Measurements from ENCODE around the gene TOR1AIP2. TPM values are rescaled to one million over a fixed set of nuclear protein-coding genes. Genes with fewer than 3 reads are reported as not detected.
"Not testable (repeated sequence)": the region's sequence is repeated elsewhere in the genome, so short reads cannot be mapped to it uniquely, and the experiment has no call there.

Gene TOR1AIP2
- total RNA-seq, 1 donor from 2014 or later, result 71.1 TPM

GRCh38 chr1:179840107-179840506 lies 37.5 kb downstream of the TOR1AIP2 start:
- no peaks in the 10 kb centered on the region for H3K9me3 Mint-ChIP-seq (ENCODE audit: unreplicated experiment)
- DNase-seq (ENCODE audit: low spot score), result no peak
- H3K36me3 Mint-ChIP-seq (ENCODE audit: low read depth, unreplicated experiment), result no peaks in the 10 kb centered on the region
- H3K4me1 Mint-ChIP-seq (ENCODE audit: unreplicated experiment), result no peaks in the 10 kb centered on the region
- no peaks in the 10 kb centered on the region for H3K27me3 Mint-ChIP-seq (ENCODE audit: unreplicated experiment)
- TF ChIP-seq, protein P1, sequence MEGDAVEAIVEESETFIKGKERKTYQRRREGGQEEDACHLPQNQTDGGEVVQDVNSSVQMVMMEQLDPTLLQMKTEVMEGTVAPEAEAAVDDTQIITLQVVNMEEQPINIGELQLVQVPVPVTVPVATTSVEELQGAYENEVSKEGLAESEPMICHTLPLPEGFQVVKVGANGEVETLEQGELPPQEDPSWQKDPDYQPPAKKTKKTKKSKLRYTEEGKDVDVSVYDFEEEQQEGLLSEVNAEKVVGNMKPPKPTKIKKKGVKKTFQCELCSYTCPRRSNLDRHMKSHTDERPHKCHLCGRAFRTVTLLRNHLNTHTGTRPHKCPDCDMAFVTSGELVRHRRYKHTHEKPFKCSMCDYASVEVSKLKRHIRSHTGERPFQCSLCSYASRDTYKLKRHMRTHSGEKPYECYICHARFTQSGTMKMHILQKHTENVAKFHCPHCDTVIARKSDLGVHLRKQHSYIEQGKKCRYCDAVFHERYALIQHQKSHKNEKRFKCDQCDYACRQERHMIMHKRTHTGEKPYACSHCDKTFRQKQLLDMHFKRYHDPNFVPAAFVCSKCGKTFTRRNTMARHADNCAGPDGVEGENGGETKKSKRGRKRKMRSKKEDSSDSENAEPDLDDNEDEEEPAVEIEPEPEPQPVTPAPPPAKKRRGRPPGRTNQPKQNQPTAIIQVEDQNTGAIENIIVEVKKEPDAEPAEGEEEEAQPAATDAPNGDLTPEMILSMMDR (IDR thresholded peaks at IDR 0.05; ENCODE audit: unreplicated experiment), result no peak
- no peak overlapping the region for H3K27ac Mint-ChIP-seq (ENCODE audit: unreplicated experiment)
- no peak overlapping the region for H3K4me3 Mint-ChIP-seq (ENCODE audit: unreplicated experiment)

DNA sequence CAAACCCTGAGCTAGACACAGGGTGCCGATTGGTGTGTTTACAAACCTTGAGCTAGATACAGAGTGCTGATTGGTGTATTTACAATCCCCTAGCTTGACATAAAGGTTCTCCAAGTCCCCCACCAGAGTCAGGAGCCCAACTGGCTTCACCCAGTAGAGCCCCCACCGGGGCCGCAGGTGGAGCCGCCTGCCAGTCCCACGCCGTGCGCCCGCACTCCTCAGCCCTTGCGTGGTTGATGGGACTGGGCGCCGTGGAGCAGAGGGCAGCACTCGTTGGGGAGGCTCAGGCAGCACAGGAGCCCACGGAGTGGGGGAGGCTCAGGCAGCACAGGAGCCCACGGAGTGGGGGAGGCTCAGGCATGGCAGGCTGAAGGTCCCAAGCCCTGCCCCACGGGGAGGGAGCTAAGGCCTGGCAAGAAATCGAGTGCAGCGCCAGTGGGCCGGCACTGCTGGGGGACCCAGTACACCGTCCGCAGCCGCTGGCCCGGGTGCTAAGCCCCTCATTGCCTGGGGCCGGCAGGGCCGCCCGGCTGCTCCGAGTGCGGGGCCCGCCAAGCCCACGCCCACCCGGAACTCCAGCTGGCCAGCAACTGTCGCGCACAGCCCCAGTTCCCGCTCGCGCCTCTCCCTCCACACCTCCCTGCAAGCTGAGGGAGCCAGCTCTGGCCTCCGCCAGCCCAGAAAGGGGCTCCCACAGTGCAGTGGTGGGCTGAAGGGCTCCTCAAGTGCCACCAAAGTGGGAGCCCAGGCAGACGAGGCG lies 40.7 kb downstream of the TOR1AIP2 start:
- H3K27me3 Mint-ChIP-seq (ENCODE audit: unreplicated experiment); H3K4me3 Mint-ChIP-seq (ENCODE audit: unreplicated experiment); H3K36me3 Mint-ChIP-seq (ENCODE audit: low read depth, unreplicated experiment); H3K4me1 Mint-ChIP-seq (ENCODE audit: unreplicated experiment); H3K27ac Mint-ChIP-seq (ENCODE audit: unreplicated experiment); DNase-seq (ENCODE audit: low spot score); H3K9me3 Mint-ChIP-seq (ENCODE audit: unreplicated experiment): not testable (repeated sequence)

GRCh38 chr1:179831852-179832699 lies 45.5 kb downstream of the TOR1AIP2 start:
- Mint-ChIP-seq H3K27ac (ENCODE audit: unreplicated experiment) (no peak overlapping the region), H3K36me3 (ENCODE audit: low read depth, unreplicated experiment) (no peaks in the 10 kb centered on the region), H3K9me3 (ENCODE audit: unreplicated experiment) (no peaks in the 10 kb centered on the region), H3K27me3 (ENCODE audit: unreplicated experiment) (no peaks in the 10 kb centered on the region), H3K4me1 (ENCODE audit: unreplicated experiment) (no peaks in the 10 kb centered on the region), H3K4me3 (ENCODE audit: unreplicated experiment) (no peak overlapping the region)
- no peak for DNase-seq (ENCODE audit: low spot score)
- TF ChIP-seq, protein P1 (IDR thresholded peaks at IDR 0.05; ENCODE audit: unreplicated experiment), result no peak

GRCh38 chr1:179831225-179831624 lies 46.4 kb downstream of the TOR1AIP2 start:
- peaks cover 5% of the 10 kb centered on the region for H3K4me1 Mint-ChIP-seq (ENCODE audit: unreplicated experiment)
- H3K4me3 Mint-ChIP-seq (ENCODE audit: unreplicated experiment), result no peak overlapping the region
- no peaks in the 10 kb centered on the region for H3K9me3 Mint-ChIP-seq (ENCODE audit: unreplicated experiment)
- H3K27ac Mint-ChIP-seq (ENCODE audit: unreplicated experiment), result no peak overlapping the region
- peaks cover 1% of the 10 kb centered on the region for H3K27me3 Mint-ChIP-seq (ENCODE audit: unreplicated experiment)
- DNase-seq (ENCODE audit: low spot score), result no peak
- TF ChIP-seq, protein P1 (IDR thresholded peaks at IDR 0.05; ENCODE audit: unreplicated experiment), result no peak
- no peaks in the 10 kb centered on the region for H3K36me3 Mint-ChIP-seq (ENCODE audit: low read depth, unreplicated experiment)

DNA sequence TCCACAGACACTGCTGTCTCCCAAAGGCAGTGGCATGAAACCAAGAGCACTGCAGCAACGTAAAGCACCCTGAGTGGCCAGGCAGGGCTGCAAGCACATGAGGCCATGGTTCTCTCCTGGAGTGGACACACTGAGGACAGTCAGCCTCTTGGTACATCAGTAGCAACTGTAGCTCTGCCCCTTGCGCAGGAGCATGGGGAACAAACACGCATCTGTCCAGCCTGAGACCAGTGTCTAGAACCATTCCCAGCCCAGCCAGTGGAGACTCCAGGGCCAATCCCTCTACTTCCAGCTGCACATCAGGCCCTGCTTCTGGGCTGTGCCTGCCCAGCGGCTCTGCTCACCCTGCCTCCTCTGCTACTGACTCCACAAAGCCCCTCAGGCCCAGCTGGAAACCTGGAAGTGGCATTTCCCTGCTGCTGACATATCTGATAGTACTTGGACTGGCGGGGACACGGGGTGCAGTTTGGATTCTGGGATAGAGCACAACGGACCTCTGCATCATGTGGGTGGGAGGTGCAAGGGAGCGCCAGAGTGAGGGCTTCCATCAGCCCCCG lies 49.0 kb downstream of the TOR1AIP2 start:
- no peak overlapping the region for H3K4me3 Mint-ChIP-seq (ENCODE audit: unreplicated experiment)
- H3K4me1 Mint-ChIP-seq (ENCODE audit: unreplicated experiment), result peaks cover 26% of the 10 kb centered on the region
- no peaks in the 10 kb centered on the region for H3K36me3 Mint-ChIP-seq (ENCODE audit: low read depth, unreplicated experiment)
- DNase-seq (ENCODE audit: low spot score), result no peak
- no peak overlapping the region for H3K27ac Mint-ChIP-seq (ENCODE audit: unreplicated experiment)
- H3K27me3 Mint-ChIP-seq (ENCODE audit: unreplicated experiment), result peaks cover 3% of the 10 kb centered on the region
- TF ChIP-seq, protein P1 (IDR thresholded peaks at IDR 0.05; ENCODE audit: unreplicated experiment), result no peak
- H3K9me3 Mint-ChIP-seq (ENCODE audit: unreplicated experiment), result no peaks in the 10 kb centered on the region
